ENCODE measurements around the gene DLG2.

DNA sequence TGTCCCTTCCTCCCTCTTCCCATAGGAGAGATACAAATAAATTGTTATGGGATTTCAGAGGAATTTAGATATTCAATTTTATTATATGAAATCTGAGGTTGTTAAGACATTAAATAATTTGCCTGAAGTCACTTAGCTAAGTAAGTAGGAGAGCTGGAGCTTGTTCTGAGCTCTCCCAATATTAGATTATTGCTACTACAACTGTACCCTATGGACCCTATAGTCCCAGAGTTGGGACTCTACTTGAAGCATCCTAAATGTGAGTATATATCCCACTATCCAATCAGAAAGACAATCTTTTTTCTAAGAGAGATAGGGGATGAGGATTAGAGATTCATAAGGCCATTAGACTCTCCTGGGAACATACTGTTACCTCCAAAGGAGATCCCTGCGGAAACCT is 1130.0 kb downstream of the DLG2 start:
- TF ChIP-seq, protein P1, sequence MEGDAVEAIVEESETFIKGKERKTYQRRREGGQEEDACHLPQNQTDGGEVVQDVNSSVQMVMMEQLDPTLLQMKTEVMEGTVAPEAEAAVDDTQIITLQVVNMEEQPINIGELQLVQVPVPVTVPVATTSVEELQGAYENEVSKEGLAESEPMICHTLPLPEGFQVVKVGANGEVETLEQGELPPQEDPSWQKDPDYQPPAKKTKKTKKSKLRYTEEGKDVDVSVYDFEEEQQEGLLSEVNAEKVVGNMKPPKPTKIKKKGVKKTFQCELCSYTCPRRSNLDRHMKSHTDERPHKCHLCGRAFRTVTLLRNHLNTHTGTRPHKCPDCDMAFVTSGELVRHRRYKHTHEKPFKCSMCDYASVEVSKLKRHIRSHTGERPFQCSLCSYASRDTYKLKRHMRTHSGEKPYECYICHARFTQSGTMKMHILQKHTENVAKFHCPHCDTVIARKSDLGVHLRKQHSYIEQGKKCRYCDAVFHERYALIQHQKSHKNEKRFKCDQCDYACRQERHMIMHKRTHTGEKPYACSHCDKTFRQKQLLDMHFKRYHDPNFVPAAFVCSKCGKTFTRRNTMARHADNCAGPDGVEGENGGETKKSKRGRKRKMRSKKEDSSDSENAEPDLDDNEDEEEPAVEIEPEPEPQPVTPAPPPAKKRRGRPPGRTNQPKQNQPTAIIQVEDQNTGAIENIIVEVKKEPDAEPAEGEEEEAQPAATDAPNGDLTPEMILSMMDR (IDR thresholded peaks at IDR 0.05): no peak
- TF ChIP-seq POLR2A (IDR thresholded peaks at IDR 0.05): no peak

Measured in uterus (tissue), 2 donors.